NCI-H526 (cell line): ENCODE data around the gene SNX8.

ENCODE experiments used
- DNase-seq, 2 experiments: peaks; one replicate each; lab custom pipeline; 2025; lab: John Stamatoyannopoulos, UW

The SNX8 gene

GRCh38 chr7:2202901-2203765, 111.1 kb downstream of the SNX8 start:
- no peak for DNase-seq

- no peak for DNase-seq
Observed at GRCh38 chr7:2202361-2202761, 111.9 kb downstream of the SNX8 start.
